Activated naive CD4-positive, alpha-beta T cell treated with anti-CD3 and anti-CD28 coated beads, Interleukin-2, amount 50 U/mL, for 72 hours (primary cell): ENCODE data around the gene SLC6A18. TPM values are rescaled to one million over a fixed set of nuclear protein-coding genes. Genes with fewer than 3 reads are reported as not detected.

ENCODE experiments used
- ATAC-seq, 2 donors: fragments of 150-1000 bp; cut with Tn5 transposase; 2 replicates each; pipeline ENCODE4 v1.10.0; 2021; ENCODE audit warnings: mild to moderate bottlenecking in 2 of 2, moderate library complexity in 2 of 2
- DNase-seq, 2 donors: peaks; one replicate each; pipeline ENCODE4 v3.0.0; 2021 to 2022; ENCODE audit warnings: low spot score in 2 of 2
- H3K27ac Mint-ChIP-seq, 2 donors: one replicate each; pipeline ENCODE4 v1.8.0; 2022; ENCODE audit warnings: mild to moderate bottlenecking in 2 of 2, mixed read lengths in 2 of 2
- H3K36me3 Mint-ChIP-seq, 2 donors: one replicate each; pipeline ENCODE4 v1.8.0; 2022; ENCODE audit warnings: mixed read lengths in 2 of 2
- H3K9me3 Mint-ChIP-seq, 2 donors: one replicate each; pipeline ENCODE4 v1.8.0; 2022; ENCODE audit warnings: mixed read lengths in 2 of 2
- total RNA-seq, 2 donors: library from RNA; stranded (reverse); gene quantifications; one replicate each; pipeline ENCODE4 v1.2.3, GENCODE V29; 2022

Gene SLC6A18
- total RNA-seq, 2 donors from 2014 or later, result not detected

GRCh38 chr5:1199340-1199648 lies 25.9 kb upstream of the SLC6A18 start:
- no peaks in the 10 kb centered on the region for H3K9me3 Mint-ChIP-seq
- H3K27ac Mint-ChIP-seq, result no peak overlapping the region
- ATAC-seq (no peak), DNase-seq (no peak)
- no peaks in the 10 kb centered on the region for H3K36me3 Mint-ChIP-seq

GRCh38 chr5:1199649-1200494 lies 25.3 kb upstream of the SLC6A18 start:
- Mint-ChIP-seq H3K27ac (no peak overlapping the region), H3K9me3 (no peaks in the 10 kb centered on the region), H3K36me3 (no peaks in the 10 kb centered on the region)
- no peak for DNase-seq
- no peak for ATAC-seq

DNA sequence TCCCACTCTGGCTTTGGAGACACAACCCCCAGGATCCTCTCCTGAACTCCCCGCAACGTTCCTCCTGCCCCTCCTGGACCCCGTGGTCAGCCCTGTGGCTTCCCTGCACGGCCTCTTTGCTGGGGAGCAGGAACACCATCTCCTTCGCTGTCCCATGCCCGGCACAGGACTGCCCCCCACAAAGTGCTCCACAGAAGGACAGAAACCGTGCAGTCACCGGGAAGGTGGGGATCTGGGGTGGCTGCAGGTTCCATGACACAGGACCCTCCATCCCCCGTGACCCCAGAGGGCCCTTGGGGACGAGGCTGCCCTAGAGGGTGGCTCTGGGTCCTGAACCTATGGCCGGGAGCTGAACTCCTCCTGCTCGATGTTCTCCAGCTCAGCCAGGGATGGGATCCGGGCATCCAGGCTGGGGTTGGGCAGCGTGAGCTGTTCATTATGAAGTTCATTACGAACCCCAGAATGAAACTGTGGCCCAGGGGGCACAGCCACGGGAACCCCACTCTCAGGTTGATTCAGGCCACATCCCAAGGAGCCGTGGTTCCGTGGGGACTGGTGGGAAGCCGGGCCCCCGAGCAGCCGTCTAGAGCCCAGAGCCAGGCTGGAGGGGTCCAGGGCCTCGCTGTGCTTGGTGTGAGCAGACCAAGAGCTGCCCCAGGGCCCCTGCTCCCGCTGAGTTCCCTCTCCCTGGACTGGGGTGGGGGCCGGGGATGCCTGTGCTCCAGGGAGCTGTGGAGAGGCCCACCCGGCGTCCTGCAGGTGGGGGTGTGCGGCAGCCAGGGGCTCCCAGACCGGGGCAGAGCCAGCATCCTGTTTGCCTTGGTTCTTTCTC lies 24.5 kb upstream of the SLC6A18 start:
- no peak for ATAC-seq
- Mint-ChIP-seq H3K9me3 (no peaks in the 10 kb centered on the region), H3K27ac (no peak overlapping the region), H3K36me3 (no peaks in the 10 kb centered on the region)
- no peak for DNase-seq

DNA sequence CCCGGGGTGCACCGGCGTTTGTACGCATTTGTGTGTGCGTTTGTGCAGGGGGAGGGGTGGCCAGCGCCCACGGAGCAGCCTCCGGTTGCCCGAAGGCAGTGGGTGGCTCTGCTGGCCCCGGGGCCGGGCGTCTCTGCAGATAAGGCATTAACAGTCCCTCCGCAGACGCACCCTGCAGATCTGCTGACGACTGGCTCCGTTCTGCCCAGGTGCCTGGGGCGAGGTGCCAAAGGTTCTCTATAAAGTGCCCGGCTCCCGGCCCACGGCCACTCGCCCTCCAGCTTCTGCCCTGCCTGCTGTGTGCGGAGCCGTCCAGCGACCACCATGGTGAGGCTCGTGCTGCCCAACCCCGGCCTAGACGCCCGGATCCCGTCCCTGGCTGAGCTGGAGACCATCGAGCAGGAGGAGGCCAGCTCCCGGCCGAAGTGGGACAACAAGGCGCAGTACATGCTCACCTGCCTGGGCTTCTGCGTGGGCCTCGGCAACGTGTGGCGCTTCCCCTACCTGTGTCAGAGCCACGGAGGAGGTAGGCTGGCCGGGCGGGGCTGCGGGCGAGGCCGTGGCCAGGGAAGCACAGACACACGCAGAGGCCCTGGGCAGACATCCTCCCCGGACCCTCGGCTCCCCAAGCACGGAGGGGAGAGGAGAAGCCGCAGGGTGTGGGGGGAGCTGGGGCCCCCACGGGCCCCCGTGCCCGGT lies 23.7 kb upstream of the SLC6A18 start, which contains the start of gene SLC6A19:
TSS of gene SLC6A19 (plus strand) at position 269 of the 699 bp plus-strand sequence. CDS start at position 325, 56 bp downstream.
- DNase-seq (no peak), ATAC-seq (no peak)
- Mint-ChIP-seq H3K9me3 (no peaks in the 10 kb centered on the region), H3K36me3 (no peaks in the 10 kb centered on the region), H3K27ac (no peak within 1 kb of the TSS)

- no peak overlapping the region for H3K27ac Mint-ChIP-seq
- H3K36me3 Mint-ChIP-seq, result no peaks in the 10 kb centered on the region
- H3K9me3 Mint-ChIP-seq, result no peaks in the 10 kb centered on the region
- DNase-seq (no peak), ATAC-seq (no peak)
Observed at GRCh38 chr5:1202026-1202797, 23.0 kb upstream of the SLC6A18 start.

DNA sequence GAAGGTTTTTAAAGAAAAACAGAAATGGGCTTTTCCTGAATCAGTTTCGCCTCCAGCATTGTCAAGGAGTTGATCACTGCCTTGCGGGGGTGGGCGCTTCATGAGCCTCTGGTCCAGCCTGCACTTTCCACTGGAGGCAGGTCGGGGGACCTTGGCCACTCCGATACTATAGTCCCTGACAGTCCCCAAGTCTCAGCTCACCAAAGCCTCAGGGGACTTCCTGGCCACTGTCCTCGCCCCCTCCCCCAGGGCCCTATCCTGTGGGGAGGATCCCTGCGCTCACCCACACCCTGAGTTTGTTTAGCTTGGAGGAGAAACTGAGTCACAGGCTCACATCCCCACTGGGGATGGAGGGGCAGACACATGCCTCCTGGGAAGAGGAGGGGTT lies 22.4 kb upstream of the SLC6A18 start:
- no peak for ATAC-seq
- H3K9me3 Mint-ChIP-seq, result no peaks in the 10 kb centered on the region
- DNase-seq, result no peak
- H3K36me3 Mint-ChIP-seq, result no peaks in the 10 kb centered on the region
- H3K27ac Mint-ChIP-seq, result no peak overlapping the region

- no peaks in the 10 kb centered on the region for H3K36me3 Mint-ChIP-seq
- DNase-seq, result no peak
- no peak overlapping the region for H3K27ac Mint-ChIP-seq
- ATAC-seq, result no peak
- no peaks in the 10 kb centered on the region for H3K9me3 Mint-ChIP-seq
Observed at GRCh38 chr5:1203311-1203967, 21.7 kb upstream of the SLC6A18 start.

- Mint-ChIP-seq H3K9me3 (no peaks in the 10 kb centered on the region), H3K36me3 (no peaks in the 10 kb centered on the region), H3K27ac (no peak overlapping the region)
- no peak for DNase-seq
- no peak for ATAC-seq
Observed at GRCh38 chr5:1203968-1204692, 21.1 kb upstream of the SLC6A18 start.

- ATAC-seq (no peak), DNase-seq (no peak)
- no peaks in the 10 kb centered on the region for H3K36me3 Mint-ChIP-seq
- H3K9me3 Mint-ChIP-seq, result no peaks in the 10 kb centered on the region
- no peak overlapping the region for H3K27ac Mint-ChIP-seq
Observed at GRCh38 chr5:1204693-1205242, 20.4 kb upstream of the SLC6A18 start.

- no peak for ATAC-seq
- DNase-seq, result no peak
- Mint-ChIP-seq H3K9me3 (no peaks in the 10 kb centered on the region), H3K36me3 (no peaks in the 10 kb centered on the region), H3K27ac (no peak overlapping the region)
Observed at GRCh38 chr5:1205255-1206180, 19.7 kb upstream of the SLC6A18 start.

GRCh38 chr5:1206521-1207412 lies 18.4 kb upstream of the SLC6A18 start:
- ATAC-seq (no peak), DNase-seq (no peak)
- no peaks in the 10 kb centered on the region for H3K36me3 Mint-ChIP-seq
- no peaks in the 10 kb centered on the region for H3K9me3 Mint-ChIP-seq
- H3K27ac Mint-ChIP-seq, result no peak overlapping the region

- no peaks in the 10 kb centered on the region for H3K9me3 Mint-ChIP-seq
Observed at GRCh38 chr5:1207555-1207954, 17.6 kb upstream of the SLC6A18 start.

GRCh38 chr5:1208221-1208742 lies 16.9 kb upstream of the SLC6A18 start:
- Mint-ChIP-seq H3K9me3 (no peaks in the 10 kb centered on the region), H3K36me3 (no peaks in the 10 kb centered on the region), H3K27ac (no peak overlapping the region)
- DNase-seq (no peak), ATAC-seq (no peak)

More at GRCh38 chr5:1207555-1207954, 17.6 kb upstream of the SLC6A18 start:
- DNase-seq, result no peak
- H3K27ac Mint-ChIP-seq, result no peak overlapping the region
- no peaks in the 10 kb centered on the region for H3K36me3 Mint-ChIP-seq
- ATAC-seq, result no peak
